ENCODE results near the gene EIF3L. TPM values are rescaled to one million over a fixed set of nuclear protein-coding genes. Genes with fewer than 3 reads are reported as not detected.

The EIF3L gene
- total and polyA plus RNA-seq, 10 of the 15 experiments (the other 5 are each of a cell fraction or from before 2014, with no cell fraction given): 294 to 1,037 (median 618) TPM

- peak; percentile 44; the same call in 1 of the 2 replicates for TF ChIP-seq ZNF592 (IDR thresholded peaks at IDR 0.05)
- no peak for TF ChIP-seq NR2C2 (IDR thresholded peaks at IDR 0.05; ENCODE audit: borderline replicate concordance, control insufficient read depth, insufficient read length, low read depth)
- TF ChIP-seq USF1 (IDR thresholded peaks at IDR 0.05; ENCODE audit: borderline replicate concordance, extremely low read length, insufficient read depth, low read depth, low read length): no peak
- TF ChIP-seq PAX5 (IDR thresholded peaks at IDR 0.05; ENCODE audit: borderline replicate concordance, low read depth, low read length): no peak
- peak; percentile 75; the same call in 1 of the 2 replicates for TF ChIP-seq LARP7 (IDR thresholded peaks at IDR 0.05)
- TF ChIP-seq IKZF1 (conservative IDR thresholded peaks at IDR 0.05): 0 out of 2 replicates have a peak, but pooled peaks have one; percentile 18
- TF ChIP-seq, protein P1, sequence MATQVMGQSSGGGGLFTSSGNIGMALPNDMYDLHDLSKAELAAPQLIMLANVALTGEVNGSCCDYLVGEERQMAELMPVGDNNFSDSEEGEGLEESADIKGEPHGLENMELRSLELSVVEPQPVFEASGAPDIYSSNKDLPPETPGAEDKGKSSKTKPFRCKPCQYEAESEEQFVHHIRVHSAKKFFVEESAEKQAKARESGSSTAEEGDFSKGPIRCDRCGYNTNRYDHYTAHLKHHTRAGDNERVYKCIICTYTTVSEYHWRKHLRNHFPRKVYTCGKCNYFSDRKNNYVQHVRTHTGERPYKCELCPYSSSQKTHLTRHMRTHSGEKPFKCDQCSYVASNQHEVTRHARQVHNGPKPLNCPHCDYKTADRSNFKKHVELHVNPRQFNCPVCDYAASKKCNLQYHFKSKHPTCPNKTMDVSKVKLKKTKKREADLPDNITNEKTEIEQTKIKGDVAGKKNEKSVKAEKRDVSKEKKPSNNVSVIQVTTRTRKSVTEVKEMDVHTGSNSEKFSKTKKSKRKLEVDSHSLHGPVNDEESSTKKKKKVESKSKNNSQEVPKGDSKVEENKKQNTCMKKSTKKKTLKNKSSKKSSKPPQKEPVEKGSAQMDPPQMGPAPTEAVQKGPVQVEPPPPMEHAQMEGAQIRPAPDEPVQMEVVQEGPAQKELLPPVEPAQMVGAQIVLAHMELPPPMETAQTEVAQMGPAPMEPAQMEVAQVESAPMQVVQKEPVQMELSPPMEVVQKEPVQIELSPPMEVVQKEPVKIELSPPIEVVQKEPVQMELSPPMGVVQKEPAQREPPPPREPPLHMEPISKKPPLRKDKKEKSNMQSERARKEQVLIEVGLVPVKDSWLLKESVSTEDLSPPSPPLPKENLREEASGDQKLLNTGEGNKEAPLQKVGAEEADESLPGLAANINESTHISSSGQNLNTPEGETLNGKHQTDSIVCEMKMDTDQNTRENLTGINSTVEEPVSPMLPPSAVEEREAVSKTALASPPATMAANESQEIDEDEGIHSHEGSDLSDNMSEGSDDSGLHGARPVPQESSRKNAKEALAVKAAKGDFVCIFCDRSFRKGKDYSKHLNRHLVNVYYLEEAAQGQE (IDR thresholded peaks at IDR 0.05; ENCODE audit: low read depth, low read length): no peak
- TF ChIP-seq POLR2A (IDR thresholded peaks at IDR 0.05; ENCODE audit: low read depth, low read length): peak; percentile 38; the same call in 1 of the 2 replicates
- TF ChIP-seq ZNF274 (IDR thresholded peaks at IDR 0.05; ENCODE audit: insufficient read depth, insufficient read length): no peak
- TF ChIP-seq TBL1XR1 (IDR thresholded peaks at IDR 0.05; ENCODE audit: low read depth, low read length): 0 out of 2 replicates have a peak, but pooled peaks have one; percentile 37
- peak; percentile 82 for TF ChIP-seq RAD21 (IDR thresholded peaks at IDR 0.05; ENCODE audit: insufficient read depth, low read depth, low read length)
- TF ChIP-seq YY1 (IDR thresholded peaks at IDR 0.05; ENCODE audit: low read depth, low read length): peak; percentile 58
- TF ChIP-seq CTCF (IDR thresholded peaks at IDR 0.05 in 2 of 3, conservative IDR thresholded peaks at IDR 0.05 in 1 of 3; ENCODE audit: control insufficient read depth in 2 of 3, extremely low read depth in 1 of 3, insufficient read depth in 1 of 3, low read depth in 3 of 3, low read length in 3 of 3): peak; percentile 90 to 97 (median 92)
- no peak for TF ChIP-seq CBX5 (IDR thresholded peaks at IDR 0.05; ENCODE audit: low read depth)
Measured at GRCh38 chr22:37817705-37818408, 31.4 kb upstream of the EIF3L start (continued).
